PC-3 (cell line): ENCODE results near the gene FRMD5. TPM values are rescaled to one million over a fixed set of nuclear protein-coding genes. Genes with fewer than 3 reads are reported as not detected.

Experiments
- ATAC-seq: fragments of 200-7000 bp; cut with Tn5 transposase; 2 replicates; pipeline ENCODE4 v1.9.1; 2020; ENCODE audit warnings: mild to moderate bottlenecking, moderate library complexity
- BruUV-seq: library from RNA; stranded (reverse); fragments of 400-500 nt; replicated peaks from 2 replicates; lab custom pipeline; 2021; lab: Mats Ljungman, UMichigan
- CTCF ChIA-PET: fragments of 300-600 bp; sonication (Branson Sonifier 250); formaldehyde crosslinking; loops from one replicate; lab custom pipeline; 2022; ENCODE audit warnings: antibody characterized with exemption; lab: Charles Lee
- POLR2A ChIA-PET: fragments of 300-600 bp; sonication (Branson Sonifier 250); formaldehyde crosslinking; loops from one replicate; lab custom pipeline; 2022; ENCODE audit warnings: antibody characterized with exemption; ENCODE audit not compliant: unreplicated experiment; lab: Charles Lee
- DNase-seq: peaks from one replicate; pipeline ENCODE4 v3.0.0-alpha.2; 2015
- H2AFZ ChIP-seq: fragments of 300-600 bp; sonication (generic); 2 replicates; pipeline ENCODE4 v1.6.0; 2016; ENCODE audit warnings: antibody characterized with exemption, low read length
- H3F3A ChIP-seq: fragments of 300-600 bp; sonication (generic); one replicate; pipeline ENCODE4 v1.6.0; 2017; ENCODE audit warnings: antibody characterized with exemption, low read length, control low read depth, mild to moderate bottlenecking; ENCODE audit not compliant: unreplicated experiment
- H3K27ac ChIP-seq: fragments of 300-600 bp; sonication (generic); 2 replicates; pipeline ENCODE4 v1.5.1; 2016; ENCODE audit warnings: mild to moderate bottlenecking, low read length
- H3K27me3 ChIP-seq: fragments of 300-600 bp; sonication (generic); 2 replicates; pipeline ENCODE4 v1.6.1; 2016; ENCODE audit warnings: low read length, mixed read lengths
- H3K36me3 ChIP-seq: fragments of 300-600 bp; sonication (generic); 2 replicates; pipeline ENCODE4 v1.6.1; 2016; ENCODE audit warnings: low read depth, mixed run types, low read length, mixed read lengths
- H3K4me1 ChIP-seq: fragments of 300-600 bp; sonication (generic); 2 replicates; pipeline ENCODE4 v1.5.1; 2016; ENCODE audit warnings: low read length; ENCODE audit not compliant: insufficient read depth
- H3K4me2 ChIP-seq: fragments of 300-600 bp; sonication (generic); 2 replicates; pipeline ENCODE4 v1.6.0; 2016; ENCODE audit warnings: low read length
- H3K4me3 ChIP-seq: fragments of 300-600 bp; sonication (generic); 2 replicates; pipeline ENCODE4 v1.5.1; 2016; ENCODE audit warnings: mild to moderate bottlenecking, low read length, mixed read lengths
- H3K79me2 ChIP-seq: fragments of 300-600 bp; sonication (generic); 2 replicates; pipeline ENCODE4 v1.6.1; 2017; ENCODE audit warnings: low read length, mixed read lengths
- H3K9ac ChIP-seq: fragments of 300-600 bp; sonication (generic); 2 replicates; pipeline ENCODE4 v1.6.0; 2016; ENCODE audit warnings: mild to moderate bottlenecking, low read length
- H3K9me2 ChIP-seq: fragments of 300-600 bp; sonication (generic); replicated peaks from 2 replicates; pipeline ENCODE4 v1.6.1; 2016; ENCODE audit warnings: mixed run types, low read length, mixed read lengths
- H3K9me3 ChIP-seq: fragments of 300-600 bp; sonication (generic); 2 replicates; pipeline ENCODE4 v1.6.1; 2016; ENCODE audit warnings: low read length, mixed read lengths
- H4K20me1 ChIP-seq: fragments of 300-600 bp; sonication (generic); 2 replicates; pipeline ENCODE4 v1.6.1; 2016; ENCODE audit warnings: low read length, mixed read lengths
- CTCF ChIP-seq: fragments of 300-600 bp; sonication (generic); conservative IDR thresholded peaks from 2 replicates; pipeline ENCODE4 v1.5.1; 2017; ENCODE audit warnings: antibody characterized with exemption, low read depth, mild to moderate bottlenecking, low read length
- EZH2 ChIP-seq: fragments of 300-600 bp; sonication (generic); IDR thresholded peaks from one replicate; pipeline ENCODE4 v1.6.1; 2017; ENCODE audit warnings: antibody characterized with exemption, mild to moderate bottlenecking, low read length; ENCODE audit not compliant: unreplicated experiment
- EZH2phosphoT487 ChIP-seq: fragments of 300-600 bp; sonication (generic); IDR thresholded peaks from 2 replicates; pipeline ENCODE4 v1.6.1; 2018; ENCODE audit warnings: mild to moderate bottlenecking, antibody characterized with exemption, low read length, borderline replicate concordance
- intact Hi-C: fragments of 100-400 bp; cut with micrococcal nuclease; formaldehyde crosslinking; loops from 2 replicates; pipeline ENCODE4 v1.9.0; 2023
- total RNA-seq: library from RNA; depleted of rRNA; stranded (reverse); fragments of >200 nt; gene quantifications from 2 replicates; pipeline ENCODE4 v1.2.3, GENCODE V29; 2014

Gene FRMD5
- total RNA-seq, 1 experiment from 2014 or later, result 8.7 TPM

GRCh38 chr15:43930556-43930955 is 264.5 kb downstream of the FRMD5 start:
- H3K4me1 ChIP-seq, result 0 out of 2 replicates have a peak, but pooled peaks cover 7% of the 10 kb centered on the region
- H3K9me2 ChIP-seq, result no peaks in the 10 kb centered on the region
- POLR2A ChIA-PET, result no interaction called here
- DNase-seq (no peak), ATAC-seq (no peak)
- no peaks in the 10 kb centered on the region for H3K79me2 ChIP-seq
- no peaks in the 10 kb centered on the region for H3K27me3 ChIP-seq
- H3K36me3 ChIP-seq, result no peaks in the 10 kb centered on the region
- no peak overlapping the region for H3K4me2 ChIP-seq
- H3F3A ChIP-seq, result no peaks in the 10 kb centered on the region
- H4K20me1 ChIP-seq, result no peaks in the 10 kb centered on the region
- H3K9ac ChIP-seq, result no peak overlapping the region
- H3K9me3 ChIP-seq, result no peaks in the 10 kb centered on the region
- no peak overlapping the region for H3K27ac ChIP-seq
- CTCF ChIA-PET, result no interaction called here
- no TSS peak for BruUV-seq
- TF ChIP-seq CTCF (no peak), EZH2phosphoT487 (no peak), EZH2 (no peak)
- H3K4me3 ChIP-seq, result no peak overlapping the region
- no peak overlapping the region for H2AFZ ChIP-seq
- intact Hi-C loops, result no loop called here

- H3K9me3 ChIP-seq, result no peaks in the 10 kb centered on the region
- H3K27ac ChIP-seq, result no peak overlapping the region
- H3F3A ChIP-seq, result no peaks in the 10 kb centered on the region
- no peak overlapping the region for H3K4me3 ChIP-seq
- no peak for TF ChIP-seq EZH2phosphoT487
- TF ChIP-seq CTCF, result no peak
- no peak for TF ChIP-seq EZH2
- H4K20me1 ChIP-seq, result no peaks in the 10 kb centered on the region
- no peak overlapping the region for H2AFZ ChIP-seq
- ChIA-PET CTCF (no interaction called here), POLR2A (no interaction called here)
- H3K4me2 ChIP-seq, result no peak overlapping the region
- intact Hi-C loops, result no loop called here
- BruUV-seq, result no TSS peak
- no peaks in the 10 kb centered on the region for H3K79me2 ChIP-seq
- no peaks in the 10 kb centered on the region for H3K27me3 ChIP-seq
- no peak overlapping the region for H3K9ac ChIP-seq
- H3K9me2 ChIP-seq, result no peaks in the 10 kb centered on the region
- H3K4me1 ChIP-seq, result 0 out of 2 replicates have a peak, but pooled peaks cover 7% of the 10 kb centered on the region
- DNase-seq (no peak), ATAC-seq (peak; percentile 38; the same call in 1 of the 2 replicates)
- H3K36me3 ChIP-seq, result no peaks in the 10 kb centered on the region
These were observed 265.0 kb downstream of the FRMD5 start for GRCh38 chr15:43930079-43930478.

DNA sequence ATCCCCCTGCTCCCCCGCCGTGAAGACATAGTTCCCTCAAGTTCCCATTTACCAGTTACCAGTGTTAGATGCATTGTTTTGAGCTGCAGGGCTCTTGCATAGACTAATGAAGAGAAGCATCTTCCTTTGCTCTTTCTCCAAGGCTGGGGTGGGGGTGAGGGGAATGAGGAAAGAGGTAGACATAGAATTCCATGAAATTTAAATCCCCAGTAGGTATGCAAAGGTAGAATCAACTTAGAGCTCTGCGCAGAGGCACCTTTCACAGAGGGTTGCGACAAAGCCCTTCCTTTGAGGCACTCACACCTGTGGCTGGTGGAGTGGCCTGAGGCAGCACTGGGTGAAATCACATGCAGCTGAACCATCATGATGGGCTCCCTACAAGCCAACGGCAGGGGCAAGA is 266.9 kb downstream of the FRMD5 start:
- intact Hi-C loops, result no loop called here
- TF ChIP-seq CTCF, result no peak
- TF ChIP-seq EZH2, result no peak
- no peak for TF ChIP-seq EZH2phosphoT487
- H4K20me1 ChIP-seq, result no peaks in the 10 kb centered on the region
- DNase-seq (no peak), ATAC-seq (no peak)
- no TSS peak for BruUV-seq
- H2AFZ ChIP-seq, result no peak overlapping the region
- no peaks in the 10 kb centered on the region for H3K27me3 ChIP-seq
- no peaks in the 10 kb centered on the region for H3F3A ChIP-seq
- no peaks in the 10 kb centered on the region for H3K79me2 ChIP-seq
- H3K36me3 ChIP-seq, result no peaks in the 10 kb centered on the region
- ChIA-PET CTCF (no interaction called here), POLR2A (no interaction called here)
- H3K9me2 ChIP-seq, result no peaks in the 10 kb centered on the region
- H3K9me3 ChIP-seq, result no peaks in the 10 kb centered on the region
- H3K9ac ChIP-seq, result no peak overlapping the region
- 0 out of 2 replicates have a peak, but pooled peaks cover 7% of the 10 kb centered on the region for H3K4me1 ChIP-seq
- no peak overlapping the region for H3K4me2 ChIP-seq
- no peak overlapping the region for H3K4me3 ChIP-seq
- H3K27ac ChIP-seq, result no peak overlapping the region
